OCI-LY1 (cell line): ENCODE measurements around the gene PIP4K2A.

Source experiments
- H2AFZ ChIP-seq: fragments of 200-600 bp; sonication (generic), shearing (Covaris generic); 2 replicates; pipeline ENCODE4 v1.6.0; 2014; ENCODE audit warnings: antibody characterized with exemption, mild to moderate bottlenecking, low read length
- H3F3A ChIP-seq: fragments of 200-600 bp; sonication (generic), shearing (Covaris generic); 2 replicates; pipeline ENCODE4 v1.6.0; 2014; ENCODE audit warnings: mild to moderate bottlenecking, antibody characterized with exemption, low read length, moderate library complexity; ENCODE audit not compliant: insufficient read depth
- H3K27ac ChIP-seq: fragments of 200-600 bp; sonication (generic); 2 replicates; pipeline ENCODE4 v1.5.1; 2014; ENCODE audit warnings: low read length, mixed run types, mild to moderate bottlenecking, low read depth; ENCODE audit not compliant: poor library complexity, severe bottlenecking
- H3K27me3 ChIP-seq: fragments of 200-600 bp; sonication (generic); 2 replicates; pipeline ENCODE4 v1.6.0; 2014; ENCODE audit warnings: antibody characterized with exemption, mild to moderate bottlenecking, low read length, moderate library complexity; ENCODE audit not compliant: insufficient read depth
- H3K36me3 ChIP-seq: fragments of 200-600 bp; sonication (generic); 2 replicates; pipeline ENCODE4 v1.6.1; 2014; ENCODE audit warnings: mild to moderate bottlenecking, antibody characterized with exemption, low read length, moderate library complexity, mixed read lengths; ENCODE audit not compliant: insufficient read depth
- H3K4me1 ChIP-seq: fragments of 200-600 bp; sonication (generic); 2 replicates; pipeline ENCODE4 v1.5.1; 2014; ENCODE audit warnings: mild to moderate bottlenecking, low read length, moderate library complexity; ENCODE audit not compliant: insufficient read depth, severe bottlenecking
- H3K4me2 ChIP-seq: fragments of 200-600 bp; sonication (generic), shearing (Covaris generic); 2 replicates; pipeline ENCODE4 v1.6.1; 2014; ENCODE audit warnings: low read length
- H3K4me3 ChIP-seq: fragments of 200-600 bp; sonication (generic); 2 replicates; pipeline ENCODE4 v1.5.1; 2014; ENCODE audit warnings: low read length, low read depth, mild to moderate bottlenecking, mixed read lengths; ENCODE audit not compliant: poor library complexity, severe bottlenecking
- H3K79me2 ChIP-seq: fragments of 200-600 bp; shearing (Covaris generic); 2 replicates; pipeline ENCODE4 v1.6.1; 2016; ENCODE audit warnings: mixed run types, low read length, mixed read lengths; ENCODE audit not compliant: insufficient read depth
- H3K9ac ChIP-seq: fragments of 200-600 bp; sonication (generic), shearing (Covaris generic); 2 replicates; pipeline ENCODE4 v1.6.1; 2014; ENCODE audit warnings: mild to moderate bottlenecking, low read length, mixed read lengths
- H3K9me2 ChIP-seq: fragments of 200-600 bp; sonication (generic), shearing (Covaris generic); 2 replicates; pipeline ENCODE4 v1.6.1; 2014; ENCODE audit warnings: low read depth, mild to moderate bottlenecking, low read length, mixed read lengths
- H3K9me3 ChIP-seq: fragments of 200-600 bp; shearing (Covaris generic); 2 replicates; pipeline ENCODE4 v1.6.1; 2014; ENCODE audit warnings: low read length, mixed read lengths
- H4K20me1 ChIP-seq: fragments of 200-600 bp; sonication (generic), shearing (Covaris generic); 2 replicates; pipeline ENCODE4 v1.6.0; 2016; ENCODE audit warnings: mild to moderate bottlenecking, low read length; ENCODE audit not compliant: insufficient read depth
- CTCF ChIP-seq: fragments of 200-600 bp; sonication (generic), shearing (Covaris generic); IDR thresholded peaks from 2 replicates; pipeline ENCODE4 v1.5.1; 2017; ENCODE audit warnings: mild to moderate bottlenecking, antibody characterized with exemption, low read length, moderate library complexity, mixed read lengths
- EZH2 ChIP-seq: fragments of 200-600 bp; sonication (generic), shearing (Covaris generic); IDR thresholded peaks from 2 replicates; pipeline ENCODE4 v1.8.0; 2017; ENCODE audit warnings: borderline replicate concordance, mixed run types, mild to moderate bottlenecking, antibody characterized with exemption, low read length, moderate library complexity, mixed read lengths

PIP4K2A gene

GRCh38 chr10:22679608-22680007 lies 34.8 kb downstream of the PIP4K2A start:
- H2AFZ ChIP-seq = no peak overlapping the region
- H3K79me2 ChIP-seq = no peaks in the 10 kb centered on the region
- no peak overlapping the region for H3K4me2 ChIP-seq
- H4K20me1 ChIP-seq = peaks cover 3% of the 10 kb centered on the region; the same call in 1 of the 2 replicates
- H3K4me1 ChIP-seq = peaks cover 30% of the 10 kb centered on the region
- no peaks in the 10 kb centered on the region for H3K9me2 ChIP-seq
- H3K27me3 ChIP-seq = no peaks in the 10 kb centered on the region
- H3K36me3 ChIP-seq = no peaks in the 10 kb centered on the region
- H3K9ac ChIP-seq = no peak overlapping the region
- no peak overlapping the region for H3K4me3 ChIP-seq
- H3F3A ChIP-seq = no peaks in the 10 kb centered on the region
- H3K9me3 ChIP-seq = no peaks in the 10 kb centered on the region
- H3K27ac ChIP-seq = no peak overlapping the region
- TF ChIP-seq CTCF = no peak
- no peak for TF ChIP-seq EZH2

GRCh38 chr10:22677333-22677732 lies 37.0 kb downstream of the PIP4K2A start:
- TF ChIP-seq EZH2 = no peak
- TF ChIP-seq CTCF = no peak
- no peaks in the 10 kb centered on the region for H3K9me3 ChIP-seq
- H3F3A ChIP-seq = no peaks in the 10 kb centered on the region
- no peaks in the 10 kb centered on the region for H3K79me2 ChIP-seq
- no peak overlapping the region for H3K4me2 ChIP-seq
- no peaks in the 10 kb centered on the region for H3K27me3 ChIP-seq
- H2AFZ ChIP-seq = no peak overlapping the region
- H3K36me3 ChIP-seq = no peaks in the 10 kb centered on the region
- H3K9me2 ChIP-seq = no peaks in the 10 kb centered on the region
- no peak overlapping the region for H3K4me3 ChIP-seq
- H4K20me1 ChIP-seq = peaks cover 7% of the 10 kb centered on the region; the same call in 1 of the 2 replicates
- H3K27ac ChIP-seq = no peak overlapping the region
- H3K4me1 ChIP-seq = peaks cover 7% of the 10 kb centered on the region
- H3K9ac ChIP-seq = no peak overlapping the region

GRCh38 chr10:22676435-22676834 lies 37.9 kb downstream of the PIP4K2A start:
- no peak overlapping the region for H3K27ac ChIP-seq
- H3K27me3 ChIP-seq = no peaks in the 10 kb centered on the region
- no peaks in the 10 kb centered on the region for H3K79me2 ChIP-seq
- H3K9ac ChIP-seq = no peak overlapping the region
- H3K36me3 ChIP-seq = no peaks in the 10 kb centered on the region
- peaks cover 7% of the 10 kb centered on the region; the same call in 1 of the 2 replicates for H4K20me1 ChIP-seq
- H3F3A ChIP-seq = no peaks in the 10 kb centered on the region
- H3K4me2 ChIP-seq = no peak overlapping the region
- no peak for TF ChIP-seq EZH2
- no peak for TF ChIP-seq CTCF
- no peak overlapping the region for H3K4me3 ChIP-seq
- H3K4me1 ChIP-seq = no peaks in the 10 kb centered on the region
- no peak overlapping the region for H2AFZ ChIP-seq
- no peaks in the 10 kb centered on the region for H3K9me3 ChIP-seq
- H3K9me2 ChIP-seq = no peaks in the 10 kb centered on the region
